Midbrain (tissue), 1 donor: Measurements from ENCODE around the gene GALM.

Experiments used
- DNase-seq: peaks from one replicate; lab custom pipeline; 2025; lab: John Stamatoyannopoulos, UW

Gene GALM

DNA sequence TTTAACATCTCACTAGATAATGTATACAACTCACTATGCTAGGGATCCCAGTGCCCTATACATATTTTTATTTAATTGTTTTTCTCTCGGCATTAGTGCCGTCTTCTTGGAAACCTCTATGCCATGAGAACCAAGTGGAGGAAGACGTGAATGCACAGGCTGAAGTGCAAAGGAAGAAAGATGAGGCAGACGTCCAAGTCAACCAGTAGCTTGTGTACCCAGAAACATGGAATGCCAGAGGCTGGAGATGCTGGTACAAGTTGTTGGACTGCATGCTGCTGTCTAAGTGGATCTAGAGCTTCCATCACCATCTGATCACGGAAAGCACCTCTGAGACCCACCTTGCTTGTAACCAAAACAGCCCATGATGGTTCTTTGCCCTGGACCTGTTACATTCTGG is 99.6 kb downstream of the GALM start:
- DNase-seq = no peak

DNA sequence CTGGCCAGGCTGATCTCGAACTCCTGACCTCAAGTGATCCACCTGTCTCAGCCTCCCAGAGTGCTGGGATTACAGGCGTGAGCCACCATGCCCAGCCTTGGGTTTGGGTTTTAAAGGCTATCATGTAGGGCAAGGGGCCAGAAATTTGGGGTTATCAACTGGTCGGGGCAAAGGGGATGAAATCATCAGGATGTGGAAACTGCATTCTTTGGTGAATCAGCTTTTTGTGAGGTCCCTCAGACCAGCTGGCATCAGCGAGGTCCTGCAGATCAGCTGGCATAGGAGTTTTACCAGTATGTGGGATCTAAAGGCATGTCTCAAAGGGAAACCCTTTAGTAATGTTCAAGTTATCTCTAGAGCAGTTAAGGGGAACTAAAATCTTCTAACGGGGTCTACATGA is 105.7 kb downstream of the GALM start:
- DNase-seq = no peak

DNA sequence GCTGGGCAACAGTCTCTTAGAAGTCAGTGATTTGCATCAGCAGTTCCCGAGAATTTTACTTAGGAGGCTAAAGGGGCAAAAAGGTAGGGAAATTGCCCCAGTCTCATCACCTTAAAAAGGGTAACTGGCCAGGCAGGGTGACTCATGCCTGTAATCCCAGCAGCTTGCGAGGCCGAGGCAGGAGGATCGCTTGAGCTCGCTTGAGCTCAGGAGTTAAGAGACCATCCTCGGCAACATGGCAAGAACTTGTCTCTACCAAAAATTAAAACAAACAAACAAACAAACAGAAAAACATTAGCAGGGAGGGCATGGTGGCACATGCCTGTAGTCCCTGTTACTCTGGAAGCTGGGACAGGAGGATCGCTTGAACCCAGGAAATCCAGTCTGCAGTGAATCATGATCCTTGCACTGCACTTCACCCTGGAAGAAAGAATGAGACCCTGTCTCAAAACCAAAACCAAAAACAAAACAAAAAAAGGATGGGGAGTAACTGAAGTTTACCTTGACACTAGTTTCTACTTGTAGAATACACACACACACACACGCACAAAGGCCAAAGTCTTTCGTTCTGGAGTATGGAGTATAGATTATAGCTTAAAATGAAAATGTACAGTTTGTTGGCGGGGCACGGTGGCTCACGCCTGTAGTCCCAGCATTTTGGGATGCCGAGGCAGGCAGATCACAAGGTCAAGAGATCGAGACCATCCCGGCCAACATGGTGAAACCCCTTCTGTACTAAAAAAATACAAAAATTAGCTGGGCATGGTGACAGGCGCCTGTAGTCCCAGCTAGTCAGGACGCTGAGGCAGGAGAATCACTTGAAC is 109.4 kb downstream of the GALM start:
- no peak for DNase-seq

DNA sequence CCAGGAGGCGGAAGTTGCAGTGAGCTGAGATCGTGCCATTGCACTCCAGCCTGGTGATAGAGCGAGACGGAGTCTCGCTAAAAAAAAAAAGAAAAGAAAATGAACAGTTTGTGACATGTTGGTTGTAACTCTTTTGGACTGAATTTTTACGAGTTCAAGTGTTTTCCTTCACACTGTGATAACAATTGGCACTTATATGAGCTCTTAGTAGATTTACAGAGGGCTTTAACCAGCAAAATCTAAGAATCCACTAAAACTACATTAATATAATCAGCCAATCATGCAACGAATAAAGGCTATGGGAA is 110.0 kb downstream of the GALM start:
- DNase-seq = no peak

DNA sequence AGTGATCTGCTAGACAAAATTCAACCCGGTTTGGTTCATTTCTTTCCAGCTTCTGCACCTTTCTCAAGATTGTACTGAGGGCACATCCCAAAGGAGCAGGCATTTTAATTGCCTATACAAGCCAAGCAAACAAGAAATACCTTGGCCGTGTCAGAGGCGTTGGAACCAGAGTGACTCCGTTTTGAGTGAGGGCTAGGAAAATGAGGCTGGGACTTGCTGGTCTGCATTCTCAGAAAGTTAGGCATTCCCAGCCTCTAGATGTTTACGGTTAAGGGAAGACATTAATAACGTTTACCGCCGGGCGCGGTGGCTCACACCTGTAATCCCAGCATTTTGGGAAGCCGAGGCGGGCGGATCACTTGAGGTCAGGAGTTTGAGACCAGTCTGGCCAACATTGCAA is 110.6 kb downstream of the GALM start:
- DNase-seq = no peak

DNA sequence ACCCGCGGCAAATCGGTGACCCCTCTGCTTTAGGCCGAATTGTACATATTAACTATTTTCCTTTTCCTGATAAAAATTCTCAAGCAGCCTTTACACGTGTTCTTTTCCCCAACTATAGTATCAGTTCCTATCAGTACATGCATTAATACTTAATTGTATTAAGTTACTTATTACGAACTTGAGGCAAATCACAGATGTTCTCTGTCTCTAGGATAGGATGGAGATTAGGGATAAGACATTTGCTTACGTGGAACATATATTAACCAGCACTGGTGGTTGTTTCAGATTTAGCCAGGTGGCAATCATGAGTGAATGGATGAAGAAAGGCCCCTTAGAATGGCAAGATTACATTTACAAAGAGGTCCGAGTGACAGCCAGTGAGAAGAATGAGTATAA is 112.8 kb downstream of the GALM start:
- no peak for DNase-seq

DNA sequence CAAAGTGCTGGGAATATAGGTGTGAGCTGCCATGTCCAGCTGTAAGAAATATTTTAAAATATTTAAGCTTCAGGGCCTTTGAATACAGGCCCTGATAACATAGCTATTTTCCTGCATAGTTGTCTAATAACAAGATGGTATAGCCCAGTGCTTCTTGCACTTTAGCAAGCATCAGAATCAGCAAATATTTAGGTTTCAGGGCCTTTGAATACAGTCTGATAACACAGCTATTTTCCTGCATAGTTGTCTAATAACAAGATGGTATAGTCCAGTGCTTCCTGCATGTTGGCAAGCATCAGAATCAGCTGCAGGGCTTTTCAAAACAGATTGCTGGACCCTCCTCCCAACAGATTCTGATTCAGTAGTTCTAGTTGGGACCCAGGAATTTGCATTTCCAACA is 117.7 kb downstream of the GALM start:
- no peak for DNase-seq
